GM18511 (cell line): ENCODE measurements around the gene INCENP.

Experiments
- ATAC-seq: cut with Tn5 transposase; IDR thresholded peaks from one replicate; pipeline ENCODE4 v1.9.1; 2021; ENCODE audit warnings: mild to moderate bottlenecking, moderate library complexity; ENCODE audit not compliant: unreplicated experiment

Gene INCENP

GRCh38 chr11:62140304-62141110, 16.7 kb downstream of the INCENP start:
- ATAC-seq = no peak

DNA sequence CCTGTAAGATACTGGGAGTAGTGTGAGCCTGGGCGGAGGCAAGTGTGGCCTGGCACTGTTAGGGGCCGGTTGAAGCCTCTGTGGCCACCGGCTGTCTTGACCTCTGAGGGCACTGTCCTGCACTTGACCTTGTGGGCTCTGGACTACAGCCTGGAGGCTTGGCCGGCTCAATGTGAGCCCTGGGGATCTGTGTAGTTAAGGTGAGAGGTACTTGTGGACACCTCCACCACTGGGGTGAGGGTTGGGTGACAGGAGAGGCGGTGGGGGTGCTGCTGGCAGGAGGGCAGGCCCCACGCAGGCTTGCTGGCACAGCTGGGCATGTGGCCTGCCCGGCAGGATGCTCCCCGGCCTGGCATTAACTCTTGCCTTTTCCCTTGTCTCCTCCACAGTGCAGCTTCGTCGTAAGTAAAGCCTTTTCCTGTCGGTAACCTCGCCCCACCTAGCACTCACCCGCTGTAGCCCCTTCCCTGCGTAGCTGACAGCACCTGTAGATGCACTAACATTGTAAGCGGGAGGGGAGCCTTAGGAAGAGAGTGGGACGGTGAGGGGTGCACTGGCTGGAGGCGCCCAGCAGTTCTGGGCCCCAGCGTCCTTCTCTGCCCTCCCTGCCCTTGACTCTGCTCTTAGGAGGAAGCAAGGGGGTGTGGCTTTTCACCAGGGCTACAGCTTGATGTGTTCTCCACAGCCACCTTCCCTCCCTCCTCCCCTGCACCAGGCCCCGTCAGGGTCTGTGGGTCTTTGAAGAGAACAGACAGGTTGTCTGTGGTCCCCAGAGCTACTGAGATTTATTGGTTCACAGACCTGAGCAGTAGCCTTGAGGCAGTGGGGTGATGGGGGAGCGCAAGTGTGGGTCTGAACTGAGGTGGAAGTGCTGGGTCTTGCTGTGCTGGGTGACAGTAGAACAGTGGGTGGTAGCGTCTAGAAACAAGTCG, 17.6 kb downstream of the INCENP start:
- no peak for ATAC-seq

DNA sequence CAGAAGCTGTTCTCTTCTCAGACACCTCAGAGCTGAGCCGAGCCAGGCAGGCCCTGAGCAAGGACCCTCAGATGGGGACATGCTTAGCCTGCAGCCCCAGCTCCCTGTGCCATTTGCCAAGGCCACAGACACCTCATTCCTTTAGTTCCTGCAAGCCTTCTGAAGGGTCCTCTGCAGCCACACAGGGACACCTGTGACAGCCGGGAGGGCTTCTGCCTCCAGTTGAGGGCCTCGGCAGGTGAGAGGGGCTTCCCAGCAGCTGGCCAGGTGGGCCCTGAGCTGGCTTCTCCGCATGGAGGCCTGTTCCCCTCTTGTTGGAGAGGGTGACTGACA, 18.2 kb downstream of the INCENP start:
- ATAC-seq = no peak

DNA sequence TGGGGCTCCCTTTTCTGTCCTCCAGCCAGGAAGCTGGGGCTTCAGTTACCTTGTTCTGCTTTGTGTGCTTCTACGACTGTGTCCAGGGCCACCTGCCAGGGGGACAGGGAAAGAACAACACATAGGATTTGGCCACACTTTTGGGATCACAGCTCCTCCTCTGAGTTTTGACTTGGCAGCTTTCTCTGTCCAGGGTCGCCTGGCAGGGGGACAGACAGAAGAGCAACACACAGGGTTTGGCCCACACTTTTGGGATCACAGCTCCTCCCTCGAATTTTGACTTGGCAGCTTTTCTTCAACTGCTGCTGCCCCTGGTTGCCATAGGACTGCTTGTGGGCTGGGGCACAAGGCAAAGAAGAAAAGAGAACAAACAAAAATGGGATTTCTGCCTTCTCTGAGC, 19.1 kb downstream of the INCENP start:
- ATAC-seq = no peak

DNA sequence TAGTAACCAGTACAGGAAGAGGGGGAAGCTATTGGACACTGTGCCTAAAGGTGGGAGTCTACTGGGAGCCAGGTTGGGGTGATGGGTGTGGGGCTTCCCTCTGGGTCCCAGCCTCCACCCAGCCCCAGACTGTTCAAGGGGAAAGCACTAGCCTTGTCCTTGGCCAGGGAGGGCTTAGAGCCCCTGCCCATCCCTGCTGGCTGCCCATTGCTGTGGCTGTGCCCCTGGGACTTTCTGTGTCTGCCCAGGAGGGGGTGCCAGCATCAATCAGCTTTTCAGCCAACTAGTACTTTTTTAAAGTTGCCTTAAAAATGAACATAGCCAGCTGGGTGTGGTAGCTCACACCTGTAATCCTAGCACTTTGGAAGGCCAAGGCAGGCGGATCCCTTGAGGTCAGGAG, 19.9 kb downstream of the INCENP start:
- ATAC-seq = no peak

DNA sequence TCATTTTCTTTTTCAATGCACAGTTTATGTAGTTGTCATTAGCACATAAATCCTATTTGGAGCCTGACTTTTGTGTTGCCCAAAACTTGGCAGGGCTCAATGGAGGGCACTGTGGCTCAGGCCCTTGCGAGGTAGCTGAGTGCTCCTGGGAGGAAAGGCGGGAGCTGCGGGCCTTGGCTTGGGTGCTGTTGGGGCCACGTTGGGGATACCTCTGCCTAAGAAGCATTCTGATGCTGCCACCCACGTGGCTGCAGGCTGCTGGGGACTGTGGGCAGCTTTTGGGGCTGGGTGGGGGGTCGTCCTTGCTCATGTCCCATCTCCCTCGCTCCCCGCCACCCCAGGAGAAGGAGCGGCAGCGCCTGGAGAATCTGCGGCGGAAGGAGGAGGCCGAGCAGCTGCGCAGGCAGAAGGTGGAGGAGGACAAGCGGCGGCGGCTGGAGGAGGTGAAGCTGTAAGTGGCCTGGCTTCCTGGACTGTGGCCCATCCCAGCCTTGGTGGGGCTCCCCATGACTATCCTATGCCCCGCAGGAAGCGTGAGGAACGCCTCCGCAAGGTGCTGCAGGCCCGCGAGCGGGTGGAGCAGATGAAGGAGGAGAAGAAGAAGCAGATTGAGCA, 20.9 kb downstream of the INCENP start:
- ATAC-seq = no peak

- ATAC-seq = no peak
These were observed 21.6 kb downstream of the INCENP start for GRCh38 chr11:62145261-62145871.

DNA sequence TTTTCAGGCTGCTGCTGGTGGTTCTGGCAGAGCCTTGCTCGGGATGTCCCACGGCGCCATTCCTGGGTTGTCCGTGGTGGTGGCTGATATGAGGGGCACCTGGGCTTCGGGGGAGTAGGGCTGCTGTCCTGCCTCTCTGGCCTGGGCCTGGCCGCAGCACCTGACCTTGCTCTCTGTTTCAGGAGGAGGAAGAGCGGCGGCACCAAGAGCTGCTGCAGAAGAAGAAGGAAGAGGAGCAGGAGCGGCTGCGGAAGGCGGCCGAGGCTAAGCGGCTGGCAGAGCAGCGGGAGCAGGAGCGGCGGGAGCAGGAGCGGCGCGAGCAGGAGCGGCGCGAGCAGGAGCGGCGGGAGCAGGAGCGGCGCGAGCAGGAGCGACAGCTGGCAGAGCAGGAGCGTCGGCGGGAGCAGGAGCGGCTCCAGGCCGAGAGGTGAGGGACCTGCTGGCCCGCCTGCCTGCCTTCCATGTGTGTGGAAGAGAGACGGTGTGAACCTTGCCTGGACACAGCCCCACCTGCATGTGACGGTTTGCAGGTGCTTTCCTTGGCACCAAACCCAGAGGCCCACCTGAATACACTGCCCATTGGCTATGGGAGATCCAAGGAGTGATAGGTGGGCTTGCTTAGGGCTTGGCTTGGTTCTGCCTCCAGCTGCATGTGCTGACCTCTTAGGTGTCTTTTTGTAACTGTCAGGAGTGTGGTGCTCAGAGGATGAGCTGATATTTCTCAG, 22.8 kb downstream of the INCENP start:
- ATAC-seq = no peak

DNA sequence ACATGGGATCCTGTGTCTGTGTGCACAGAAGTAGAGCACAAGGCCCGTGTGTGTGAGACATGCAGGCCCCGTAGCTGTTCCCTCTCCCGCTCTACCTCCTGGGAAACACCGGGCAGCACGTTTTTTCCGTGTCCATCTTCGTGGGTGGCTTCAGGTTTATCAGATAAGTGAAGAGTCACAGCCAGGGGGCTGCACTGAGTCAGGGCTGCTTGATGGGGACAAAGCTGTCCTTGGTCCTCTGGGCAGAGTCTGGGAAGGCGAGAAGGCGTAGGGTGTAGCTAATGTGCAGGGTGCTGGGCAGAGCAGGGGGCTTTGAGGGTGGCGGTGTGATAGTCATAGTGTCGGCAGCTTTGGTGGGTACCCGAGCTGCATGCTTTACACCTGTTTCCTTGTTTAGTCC, 23.7 kb downstream of the INCENP start:
- no peak for ATAC-seq

DNA sequence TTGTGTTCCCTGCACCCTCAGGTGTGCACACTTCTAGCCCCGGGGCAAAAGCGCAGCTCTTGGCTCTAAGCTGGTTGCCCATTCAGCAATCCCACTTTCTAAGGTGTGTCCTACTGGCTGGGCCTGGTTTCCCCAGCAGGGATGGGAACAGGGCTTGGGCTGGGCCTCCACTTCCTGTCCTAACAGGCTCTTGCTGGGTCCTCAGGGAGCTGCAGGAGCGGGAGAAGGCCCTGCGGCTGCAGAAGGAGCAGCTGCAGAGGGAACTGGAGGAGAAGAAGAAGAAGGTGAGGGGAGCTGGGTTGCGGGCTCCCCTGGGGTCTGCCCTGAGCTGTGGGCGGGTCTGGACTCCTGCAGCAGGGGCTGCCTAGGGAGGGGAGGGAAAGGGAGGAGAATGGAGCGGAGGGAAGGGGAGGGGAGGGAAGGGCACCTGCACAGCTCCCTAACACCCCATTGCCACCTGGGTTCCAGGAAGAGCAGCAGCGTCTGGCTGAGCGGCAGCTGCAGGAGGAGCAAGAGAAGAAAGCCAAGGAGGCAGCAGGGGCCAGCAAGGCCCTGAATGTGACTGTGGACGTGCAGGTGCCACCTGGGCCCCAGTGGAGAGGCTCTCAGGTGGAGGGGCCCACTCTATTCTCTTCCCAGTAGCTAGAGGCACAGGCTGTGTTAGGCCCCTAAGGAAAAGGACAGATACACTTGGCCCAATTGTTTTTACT, 24.6 kb downstream of the INCENP start:
- no peak for ATAC-seq

- ATAC-seq = no peak
These were observed 26.4 kb downstream of the INCENP start for GRCh38 chr11:62149986-62150886.

- ATAC-seq = no peak
These were observed 27.3 kb downstream of the INCENP start for GRCh38 chr11:62150887-62151736.

- no peak for ATAC-seq
These were observed 27.9 kb downstream of the INCENP start for GRCh38 chr11:62151737-62152102.

DNA sequence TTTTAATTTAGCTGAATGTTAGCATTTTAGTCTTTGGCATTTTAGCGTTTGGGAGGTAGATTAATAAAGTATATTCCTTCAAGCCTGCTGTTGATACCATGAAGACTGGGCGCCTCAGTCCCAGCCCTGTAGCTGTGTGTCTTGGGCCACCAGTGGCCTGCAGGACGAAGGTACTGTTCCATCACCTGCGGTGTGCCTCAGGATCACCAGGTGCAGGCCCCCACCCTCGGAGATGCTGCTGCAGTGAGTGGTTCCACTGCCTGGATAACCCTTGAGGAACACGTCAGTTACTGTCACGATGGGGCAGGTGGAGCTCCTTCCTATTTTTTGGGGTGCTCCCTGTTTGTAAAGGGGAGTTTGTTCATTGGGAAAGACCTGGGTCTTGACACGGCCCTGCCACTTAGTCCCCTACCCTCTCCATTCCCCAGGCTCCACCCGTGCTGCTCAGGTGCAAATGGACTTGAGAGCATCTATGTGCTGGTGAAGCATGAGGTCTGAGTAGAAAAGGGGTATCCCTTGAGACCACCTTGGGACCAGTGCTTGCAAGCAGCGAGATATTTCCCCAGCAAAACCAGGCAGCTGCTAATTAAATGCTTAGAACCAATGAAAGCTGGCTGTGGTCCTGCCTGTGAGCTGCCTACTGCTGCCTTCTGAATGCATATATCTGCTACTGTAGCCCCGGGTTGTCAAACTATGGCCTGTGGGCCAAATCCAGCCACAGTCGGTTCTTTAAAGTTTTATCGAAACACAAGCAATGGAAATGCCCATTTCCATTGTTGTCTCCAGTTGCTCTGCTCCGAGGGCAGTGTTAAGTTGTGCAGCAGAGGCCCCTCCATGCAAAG, 28.7 kb downstream of the INCENP start:
- no peak for ATAC-seq

DNA sequence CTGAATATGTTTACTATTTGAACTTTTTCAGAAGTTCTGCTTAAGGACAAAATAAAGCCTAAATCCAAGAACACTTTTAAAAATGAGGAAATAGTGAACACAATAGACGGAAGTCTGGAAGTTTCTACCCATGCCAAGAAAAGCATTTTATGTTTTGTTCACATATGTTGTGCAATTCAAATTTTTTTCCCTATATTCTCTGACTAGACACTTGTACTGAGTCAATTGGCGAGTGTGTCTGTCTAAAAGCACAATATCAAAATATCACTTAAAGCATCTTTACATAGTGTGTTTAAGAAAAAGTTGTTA, 29.2 kb downstream of the INCENP start:
- ATAC-seq = no peak

GRCh38 chr11:62153617-62154016, 29.8 kb downstream of the INCENP start:
- ATAC-seq = no peak

- no peak for ATAC-seq
These were observed 33.8 kb downstream of the INCENP start for GRCh38 chr11:62157603-62158002.
